H9 (cell line): ENCODE data around the gene SLC39A2. TPM values are rescaled to one million over a fixed set of nuclear protein-coding genes. Genes with fewer than 3 reads are reported as not detected.

ENCODE experiments used
- DNase-seq: peaks from one replicate; pipeline ENCODE4 v3.0.0-alpha.2; 2017
- H2AFZ ChIP-seq: one replicate; pipeline ENCODE4 v1.6.1; 2013; ENCODE audit warnings: mild to moderate bottlenecking, low read length, control low read depth, moderate library complexity
- H2AK5ac ChIP-seq: 2 replicates; pipeline ENCODE4 v1.6.1; 2013; ENCODE audit warnings: low read length, control low read depth, mixed read lengths; ENCODE audit not compliant: insufficient read length
- H2BK120ac ChIP-seq: one replicate; pipeline ENCODE4 v1.6.1; 2013; ENCODE audit warnings: low read depth, mild to moderate bottlenecking, low read length, control low read depth, inconsistent platforms; ENCODE audit not compliant: poor library complexity, severe bottlenecking
- H2BK12ac ChIP-seq: 2 replicates; pipeline ENCODE4 v1.6.1; 2013; ENCODE audit warnings: low read length, control low read depth, mixed read lengths, low read depth; ENCODE audit not compliant: insufficient read length
- H2BK15ac ChIP-seq: 2 replicates; pipeline ENCODE4 v1.6.1; 2013; ENCODE audit warnings: low read depth, low read length, control low read depth
- H2BK20ac ChIP-seq: one replicate; pipeline ENCODE4 v1.6.1; 2013; ENCODE audit warnings: low read depth, mild to moderate bottlenecking, low read length, control low read depth, inconsistent platforms; ENCODE audit not compliant: poor library complexity, severe bottlenecking
- H2BK5ac ChIP-seq: 2 replicates; pipeline ENCODE4 v1.6.1; 2013; ENCODE audit warnings: low read length, control low read depth, mixed read lengths; ENCODE audit not compliant: insufficient read length
- H3K14ac ChIP-seq: 2 replicates; pipeline ENCODE4 v1.6.1; 2013; ENCODE audit warnings: low read length, control low read depth; ENCODE audit not compliant: insufficient read depth
- H3K18ac ChIP-seq: 2 replicates; pipeline ENCODE4 v1.6.1; 2013; ENCODE audit warnings: low read depth, mild to moderate bottlenecking, mixed read lengths, low read length, control low read depth; ENCODE audit not compliant: insufficient read length
- H3K23ac ChIP-seq: 2 replicates; pipeline ENCODE4 v1.6.1; 2013; ENCODE audit warnings: low read length, control low read depth, mixed read lengths, low read depth; ENCODE audit not compliant: insufficient read length
- H3K23me2 ChIP-seq: 2 replicates; pipeline ENCODE4 v1.6.1; 2013; ENCODE audit warnings: low read depth, mild to moderate bottlenecking, mixed read lengths, low read length, control low read depth; ENCODE audit not compliant: insufficient read length, poor library complexity, severe bottlenecking
- H3K27ac ChIP-seq: 2 replicates; pipeline ENCODE4 v1.5.1; 2013; ENCODE audit warnings: low read length, control low read depth, mixed read lengths, low read depth; ENCODE audit not compliant: insufficient read length
- H3K27me3 ChIP-seq: 2 replicates; pipeline ENCODE4 v1.6.1; 2013; ENCODE audit warnings: low read length, control low read depth, inconsistent platforms; ENCODE audit not compliant: insufficient read depth
- H3K4ac ChIP-seq: 2 replicates; pipeline ENCODE4 v1.6.1; 2013; ENCODE audit warnings: low read depth, mild to moderate bottlenecking, control low read depth, inconsistent platforms, low read length, moderate library complexity
- H3K4me1 ChIP-seq: 2 replicates; pipeline ENCODE4 v1.6.1; 2013; ENCODE audit warnings: low read length, control low read depth, inconsistent platforms; ENCODE audit not compliant: insufficient read depth
- H3K4me2 ChIP-seq: 2 replicates; pipeline ENCODE4 v1.6.1; 2013; ENCODE audit warnings: low read length, control low read depth, mixed read lengths; ENCODE audit not compliant: insufficient read length, insufficient read depth
- H3K56ac ChIP-seq: 2 replicates; pipeline ENCODE4 v1.6.1; 2013; ENCODE audit warnings: low read depth, mild to moderate bottlenecking, mixed read lengths, low read length, control low read depth; ENCODE audit not compliant: insufficient read length
- H3K79me1 ChIP-seq: 2 replicates; pipeline ENCODE4 v1.6.1; 2013; ENCODE audit warnings: low read depth, mild to moderate bottlenecking, moderate library complexity, low read length, control low read depth, inconsistent platforms; ENCODE audit not compliant: insufficient read depth, poor library complexity, severe bottlenecking
- H3K79me2 ChIP-seq: 2 replicates; pipeline ENCODE4 v1.6.1; 2013; ENCODE audit warnings: low read length, control low read depth, inconsistent platforms; ENCODE audit not compliant: insufficient read depth
- H3K9ac ChIP-seq: 2 replicates; pipeline ENCODE4 v1.6.1; 2013; ENCODE audit warnings: low read length, control low read depth, mixed read lengths; ENCODE audit not compliant: insufficient read length; ENCODE audit errors: extremely low read depth
- H3K9me3 ChIP-seq: one replicate; pipeline ENCODE4 v1.6.1; 2013; ENCODE audit warnings: low read depth, low read length, inconsistent platforms; ENCODE audit not compliant: control insufficient read depth
- H3T11ph ChIP-seq: one replicate; pipeline ENCODE4 v1.6.1; 2013; ENCODE audit warnings: mild to moderate bottlenecking, low read length, control low read depth, inconsistent platforms
- H4K20me1 ChIP-seq: one replicate; pipeline ENCODE4 v1.6.1; 2013; ENCODE audit not compliant: control insufficient read depth, insufficient read length, insufficient read depth
- H4K5ac ChIP-seq: 2 replicates; pipeline ENCODE4 v1.6.1; 2013; ENCODE audit warnings: low read depth, mild to moderate bottlenecking, mixed read lengths, low read length, control low read depth; ENCODE audit not compliant: insufficient read length
- H4K8ac ChIP-seq: replicated peaks from 2 replicates; pipeline ENCODE4 v1.6.1; 2013; ENCODE audit warnings: low read length, control low read depth, mixed read lengths, low read depth; ENCODE audit not compliant: insufficient read length
- H4K91ac ChIP-seq: 2 replicates; pipeline ENCODE4 v1.6.1; 2013; ENCODE audit warnings: low read depth, mild to moderate bottlenecking, moderate library complexity, mixed read lengths, low read length, control low read depth; ENCODE audit not compliant: insufficient read length
- H3K27ac Mint-ChIP-seq, 3 experiments: 2 replicates in 2 of 3; 3 replicates in 1 of 3; pipeline ENCODE4 v1.8.0; 2020 to 2021; ENCODE audit warnings: mixed read lengths in 3 of 3, mild to moderate bottlenecking in 1 of 3, moderate library complexity in 1 of 3
- H3K27me3 Mint-ChIP-seq: 2 replicates; pipeline ENCODE4 v1.8.0; 2021; ENCODE audit warnings: low read depth, mild to moderate bottlenecking, moderate library complexity, mixed read lengths
- H3K36me3 Mint-ChIP-seq, 3 experiments: 2 replicates in 2 of 3; 3 replicates in 1 of 3; pipeline ENCODE4 v1.8.0; 2020 to 2021; ENCODE audit warnings: low read depth in 3 of 3, mixed read lengths in 3 of 3; ENCODE audit not compliant: insufficient read depth in 1 of 3
- H3K4me1 Mint-ChIP-seq, 2 experiments: 2 replicates each; pipeline ENCODE4 v1.8.0; 2020; ENCODE audit warnings: mixed read lengths in 2 of 2
- H3K4me3 Mint-ChIP-seq, 2 experiments: 2 replicates in 1 of 2; 3 replicates in 1 of 2; pipeline ENCODE4 v1.8.0; 2020 to 2021; ENCODE audit warnings: mild to moderate bottlenecking in 2 of 2, mixed read lengths in 2 of 2, moderate library complexity in 1 of 2
- H3K9me3 Mint-ChIP-seq, 2 experiments: 2 replicates in 1 of 2; 3 replicates in 1 of 2; pipeline ENCODE4 v1.8.0; 2020; ENCODE audit warnings: mild to moderate bottlenecking in 2 of 2, mixed read lengths in 2 of 2, moderate library complexity in 1 of 2
- CTCF ChIP-seq: fragments of 200-600 bp; sonication (generic); conservative IDR thresholded peaks from 3 replicates; pipeline ENCODE4 v1.8.0; 2021; ENCODE audit warnings: antibody characterized with exemption, mild to moderate bottlenecking
- WGBS: extraction: QIAGEN DNeasy Blood & Tissue Kit; methylation state at CpG from one replicate; pipeline ENCODE4 v1.1.7; 2013; ENCODE audit warnings: missing lambda C conversion rate, low lambda C conversion rate, mixed read lengths; ENCODE audit not compliant: insufficient read length; ENCODE audit errors: extremely low coverage; 5-methylcytosine and 5-hydroxymethylcytosine counted together
- total RNA-seq: library from RNA; stranded (reverse); gene quantifications from 2 replicates; pipeline ENCODE4 v1.2.1, GENCODE V29; 2021

SLC39A2 gene
- total RNA-seq, 1 experiment from 2014 or later, result not detected

GRCh38 chr14:21041676-21042433 lies 42.8 kb downstream of the SLC39A2 start, which contains the start of gene RNASE7:
TSS of gene RNASE7 (plus strand) at chr14:21042362. CDS start at chr14:21042993, 631 bp downstream.
- H2AK5ac ChIP-seq, result no peak within 1 kb of the TSS
- H3K4me2 ChIP-seq, result no peak within 1 kb of the TSS
- no peaks in the 10 kb centered on the region for H4K20me1 ChIP-seq
- no peaks in the 10 kb centered on the region for H3K23me2 ChIP-seq
- H3K18ac ChIP-seq, result no peak within 1 kb of the TSS
- H3K27ac ChIP-seq, result no peak within 1 kb of the TSS
- H2BK12ac ChIP-seq, result no peak within 1 kb of the TSS
- H3K9ac ChIP-seq, result no peak within 1 kb of the TSS
- TF ChIP-seq CTCF, result no peak
- no peak within 1 kb of the TSS for H3K23ac ChIP-seq
- H2BK5ac ChIP-seq, result no peak within 1 kb of the TSS
- no peak within 1 kb of the TSS for H3T11ph ChIP-seq
- Mint-ChIP-seq H3K27me3 (peaks cover 32% of the 10 kb centered on the region), H3K4me1 (peaks cover 24 to 26% of the 10 kb centered on the region in 2 experiments), H3K36me3 (no peaks in the 10 kb centered on the region), H3K9me3 (no peaks in the 10 kb centered on the region), H3K27ac (peak within 1 kb of the TSS in 1 of 3 experiments; percentile 11; a peak in 2 of 7 replicates), H3K4me3 (no peak within 1 kb of the TSS)
- H2BK15ac ChIP-seq, result no peak within 1 kb of the TSS
- no peaks in the 10 kb centered on the region for H3K27me3 ChIP-seq
- no peak within 1 kb of the TSS for H2AFZ ChIP-seq
- H3K4me1 ChIP-seq, result peaks cover 5% of the 10 kb centered on the region
- no peak within 1 kb of the TSS for H4K8ac ChIP-seq
- H3K9me3 ChIP-seq, result no peaks in the 10 kb centered on the region
- H2BK120ac ChIP-seq, result no peak within 1 kb of the TSS
- H3K56ac ChIP-seq, result no peak within 1 kb of the TSS
- H2BK20ac ChIP-seq, result no peak within 1 kb of the TSS
- WGBS, result no CpG with 5 or more reads among the region's 11 CpGs
- H4K5ac ChIP-seq, result no peak within 1 kb of the TSS
- no peaks in the 10 kb centered on the region for H3K79me1 ChIP-seq
- no peak for DNase-seq
- no peak within 1 kb of the TSS for H3K14ac ChIP-seq
- H4K91ac ChIP-seq, result no peak within 1 kb of the TSS
- H3K79me2 ChIP-seq, result no peaks in the 10 kb centered on the region
- H3K4ac ChIP-seq, result no peak within 1 kb of the TSS
